ENCODE results near the gene SNX15.

Gene SNX15

DNA sequence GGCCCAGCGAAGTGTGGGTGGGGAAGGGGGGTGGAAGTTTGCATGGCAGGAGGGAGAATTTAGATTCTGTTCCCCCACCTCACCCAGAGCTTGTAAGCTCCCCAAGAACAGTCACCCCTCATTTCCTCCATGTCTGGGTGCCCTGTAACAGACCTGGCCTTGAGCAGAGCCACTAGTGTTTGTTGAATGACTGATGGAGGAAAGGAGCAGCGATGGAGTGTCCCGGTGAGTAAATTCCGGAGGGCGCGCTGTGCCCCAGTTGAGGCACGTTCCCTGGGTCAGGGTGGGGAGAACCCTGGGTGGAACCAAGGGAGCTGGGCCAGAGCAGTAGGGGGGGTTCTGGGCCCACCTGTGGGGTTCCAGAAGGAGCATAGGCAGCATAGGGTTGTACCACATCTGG is 30.3 kb downstream of the SNX15 start:
- TF ChIP-seq RAD21 (IDR thresholded peaks at IDR 0.05; ENCODE audit: low read depth) (no peak), FOXM1 (IDR thresholded peaks at IDR 0.05; ENCODE audit: borderline replicate concordance, low read depth) (no peak), YY1 (IDR thresholded peaks at IDR 0.05; ENCODE audit: low read depth) (no peak), EP300 (IDR thresholded peaks at IDR 0.05; ENCODE audit: borderline replicate concordance) (no peak), CREB1 (IDR thresholded peaks at IDR 0.05; ENCODE audit: low read depth) (no peak), CEBPB (IDR thresholded peaks at IDR 0.05) (no peak), ZBTB7A (IDR thresholded peaks at IDR 0.05; ENCODE audit: low read depth) (no peak), EGR1 (IDR thresholded peaks at IDR 0.05) (no peak), TAF1 (IDR thresholded peaks at IDR 0.05; ENCODE audit: low read depth) (no peak), TCF12 (IDR thresholded peaks at IDR 0.05; ENCODE audit: low read depth) (no peak), TEAD4 (IDR thresholded peaks at IDR 0.05) (no peak)
- TF ChIP-seq, protein P1, sequence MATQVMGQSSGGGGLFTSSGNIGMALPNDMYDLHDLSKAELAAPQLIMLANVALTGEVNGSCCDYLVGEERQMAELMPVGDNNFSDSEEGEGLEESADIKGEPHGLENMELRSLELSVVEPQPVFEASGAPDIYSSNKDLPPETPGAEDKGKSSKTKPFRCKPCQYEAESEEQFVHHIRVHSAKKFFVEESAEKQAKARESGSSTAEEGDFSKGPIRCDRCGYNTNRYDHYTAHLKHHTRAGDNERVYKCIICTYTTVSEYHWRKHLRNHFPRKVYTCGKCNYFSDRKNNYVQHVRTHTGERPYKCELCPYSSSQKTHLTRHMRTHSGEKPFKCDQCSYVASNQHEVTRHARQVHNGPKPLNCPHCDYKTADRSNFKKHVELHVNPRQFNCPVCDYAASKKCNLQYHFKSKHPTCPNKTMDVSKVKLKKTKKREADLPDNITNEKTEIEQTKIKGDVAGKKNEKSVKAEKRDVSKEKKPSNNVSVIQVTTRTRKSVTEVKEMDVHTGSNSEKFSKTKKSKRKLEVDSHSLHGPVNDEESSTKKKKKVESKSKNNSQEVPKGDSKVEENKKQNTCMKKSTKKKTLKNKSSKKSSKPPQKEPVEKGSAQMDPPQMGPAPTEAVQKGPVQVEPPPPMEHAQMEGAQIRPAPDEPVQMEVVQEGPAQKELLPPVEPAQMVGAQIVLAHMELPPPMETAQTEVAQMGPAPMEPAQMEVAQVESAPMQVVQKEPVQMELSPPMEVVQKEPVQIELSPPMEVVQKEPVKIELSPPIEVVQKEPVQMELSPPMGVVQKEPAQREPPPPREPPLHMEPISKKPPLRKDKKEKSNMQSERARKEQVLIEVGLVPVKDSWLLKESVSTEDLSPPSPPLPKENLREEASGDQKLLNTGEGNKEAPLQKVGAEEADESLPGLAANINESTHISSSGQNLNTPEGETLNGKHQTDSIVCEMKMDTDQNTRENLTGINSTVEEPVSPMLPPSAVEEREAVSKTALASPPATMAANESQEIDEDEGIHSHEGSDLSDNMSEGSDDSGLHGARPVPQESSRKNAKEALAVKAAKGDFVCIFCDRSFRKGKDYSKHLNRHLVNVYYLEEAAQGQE (IDR thresholded peaks at IDR 0.05; ENCODE audit: low read depth) = no peak
- TF ChIP-seq, protein P2, sequence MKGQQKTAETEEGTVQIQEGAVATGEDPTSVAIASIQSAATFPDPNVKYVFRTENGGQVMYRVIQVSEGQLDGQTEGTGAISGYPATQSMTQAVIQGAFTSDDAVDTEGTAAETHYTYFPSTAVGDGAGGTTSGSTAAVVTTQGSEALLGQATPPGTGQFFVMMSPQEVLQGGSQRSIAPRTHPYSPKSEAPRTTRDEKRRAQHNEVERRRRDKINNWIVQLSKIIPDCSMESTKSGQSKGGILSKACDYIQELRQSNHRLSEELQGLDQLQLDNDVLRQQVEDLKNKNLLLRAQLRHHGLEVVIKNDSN (IDR thresholded peaks at IDR 0.05) = no peak
- TF ChIP-seq, protein P3, sequence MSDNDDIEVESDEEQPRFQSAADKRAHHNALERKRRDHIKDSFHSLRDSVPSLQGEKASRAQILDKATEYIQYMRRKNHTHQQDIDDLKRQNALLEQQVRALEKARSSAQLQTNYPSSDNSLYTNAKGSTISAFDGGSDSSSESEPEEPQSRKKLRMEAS (IDR thresholded peaks at IDR 0.05) = no peak

DNA sequence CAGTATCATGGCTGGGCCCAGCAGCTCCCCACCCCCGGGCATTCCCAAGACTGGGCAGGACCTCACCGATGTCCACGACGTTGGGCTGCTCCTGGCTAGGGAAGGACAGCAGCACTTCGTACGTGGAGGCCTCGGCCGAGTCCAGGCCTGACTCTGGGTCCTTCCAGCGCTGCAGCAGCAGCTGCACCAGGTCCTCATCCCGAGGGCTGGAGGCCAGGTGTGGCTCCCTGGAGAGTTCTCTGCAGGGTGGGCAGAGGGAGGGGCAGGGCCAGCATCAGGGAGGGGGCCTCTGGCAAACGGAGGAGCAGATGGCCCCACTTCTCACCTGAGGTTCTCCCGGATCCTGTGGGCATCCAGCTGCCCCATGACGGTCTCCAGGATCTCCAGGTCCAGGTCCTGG is 30.8 kb downstream of the SNX15 start:
- TF ChIP-seq, protein P2 (IDR thresholded peaks at IDR 0.05) = no peak
- TF ChIP-seq TAF1 (IDR thresholded peaks at IDR 0.05; ENCODE audit: low read depth) = no peak

DNA sequence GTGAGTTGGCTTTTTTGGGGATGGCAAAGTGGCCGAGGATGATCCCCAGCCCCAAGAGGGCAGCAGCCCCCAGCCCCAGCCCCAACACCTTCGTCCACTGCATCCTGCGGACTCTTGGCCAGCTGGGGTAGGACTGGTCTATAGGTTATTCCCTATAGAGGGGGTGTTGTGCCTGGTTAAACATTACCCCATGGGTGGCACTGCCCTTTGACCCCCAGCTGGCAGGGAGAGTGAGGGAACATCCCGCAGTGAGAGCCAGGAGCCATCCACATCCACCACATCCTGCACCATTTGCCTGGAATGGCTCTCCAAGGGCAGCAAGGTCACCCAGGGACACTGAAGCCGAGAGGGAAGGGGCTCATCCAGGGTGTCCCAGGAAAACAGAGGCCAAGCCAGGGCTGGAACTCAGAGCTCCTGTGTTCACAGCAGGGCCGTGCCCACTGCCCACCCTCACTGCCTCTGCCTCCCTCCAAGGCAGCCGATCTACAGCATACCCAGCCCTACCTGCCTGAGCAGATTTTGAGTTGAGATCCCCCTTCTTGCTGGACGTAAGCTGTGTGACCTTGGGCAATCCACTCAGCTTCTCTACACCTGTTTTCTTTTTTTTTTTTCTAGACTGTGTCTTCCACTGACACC is 31.3 kb downstream of the SNX15 start, which contains the start of gene NAALADL1:
Gene NAALADL1, minus strand, starts transcription at position 135 of the 636 bp plus-strand sequence. Its CDS starts 32 bp downstream, at position 103.
- TF ChIP-seq, protein P1 (IDR thresholded peaks at IDR 0.05; ENCODE audit: low read depth) = no peak
- no peak for TF ChIP-seq NFIC (IDR thresholded peaks at IDR 0.05)
- TF ChIP-seq RAD21 (IDR thresholded peaks at IDR 0.05; ENCODE audit: low read depth) = no peak
- TF ChIP-seq ZBTB7A (IDR thresholded peaks at IDR 0.05; ENCODE audit: low read depth) = no peak
- TF ChIP-seq CREB1 (IDR thresholded peaks at IDR 0.05; ENCODE audit: low read depth) = no peak
- TF ChIP-seq, protein P2 (IDR thresholded peaks at IDR 0.05) = no peak
- no peak for TF ChIP-seq TEAD4 (IDR thresholded peaks at IDR 0.05)
- TF ChIP-seq TCF12 (IDR thresholded peaks at IDR 0.05; ENCODE audit: low read depth) = no peak
- no peak for TF ChIP-seq YY1 (IDR thresholded peaks at IDR 0.05; ENCODE audit: low read depth)
- no peak for TF ChIP-seq EGR1 (IDR thresholded peaks at IDR 0.05)
- no peak for TF ChIP-seq CEBPB (IDR thresholded peaks at IDR 0.05)

DNA sequence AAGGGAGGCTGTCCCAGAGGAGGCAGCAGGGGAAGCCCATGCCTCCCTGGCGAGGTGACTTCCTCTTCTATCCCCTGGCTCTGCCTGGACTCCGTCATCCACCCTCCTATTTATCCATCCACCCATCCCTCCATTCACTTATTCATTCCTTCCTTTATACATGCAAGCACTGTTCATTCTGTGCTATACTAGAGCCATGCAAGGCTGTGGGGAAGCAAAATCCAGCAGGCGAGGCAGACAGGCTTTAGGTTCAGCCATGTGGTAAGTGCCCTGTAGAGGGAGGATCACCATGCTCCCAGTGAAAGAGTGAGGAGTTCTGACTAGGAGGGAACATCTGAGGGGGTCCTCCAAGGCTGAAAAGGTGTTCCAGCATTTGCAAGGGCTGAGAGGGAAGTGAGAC is 32.3 kb downstream of the SNX15 start:
- no peak for TF ChIP-seq TEAD4 (IDR thresholded peaks at IDR 0.05)
- no peak for TF ChIP-seq EGR1 (IDR thresholded peaks at IDR 0.05)
- TF ChIP-seq CEBPB (IDR thresholded peaks at IDR 0.05) = no peak

DNA sequence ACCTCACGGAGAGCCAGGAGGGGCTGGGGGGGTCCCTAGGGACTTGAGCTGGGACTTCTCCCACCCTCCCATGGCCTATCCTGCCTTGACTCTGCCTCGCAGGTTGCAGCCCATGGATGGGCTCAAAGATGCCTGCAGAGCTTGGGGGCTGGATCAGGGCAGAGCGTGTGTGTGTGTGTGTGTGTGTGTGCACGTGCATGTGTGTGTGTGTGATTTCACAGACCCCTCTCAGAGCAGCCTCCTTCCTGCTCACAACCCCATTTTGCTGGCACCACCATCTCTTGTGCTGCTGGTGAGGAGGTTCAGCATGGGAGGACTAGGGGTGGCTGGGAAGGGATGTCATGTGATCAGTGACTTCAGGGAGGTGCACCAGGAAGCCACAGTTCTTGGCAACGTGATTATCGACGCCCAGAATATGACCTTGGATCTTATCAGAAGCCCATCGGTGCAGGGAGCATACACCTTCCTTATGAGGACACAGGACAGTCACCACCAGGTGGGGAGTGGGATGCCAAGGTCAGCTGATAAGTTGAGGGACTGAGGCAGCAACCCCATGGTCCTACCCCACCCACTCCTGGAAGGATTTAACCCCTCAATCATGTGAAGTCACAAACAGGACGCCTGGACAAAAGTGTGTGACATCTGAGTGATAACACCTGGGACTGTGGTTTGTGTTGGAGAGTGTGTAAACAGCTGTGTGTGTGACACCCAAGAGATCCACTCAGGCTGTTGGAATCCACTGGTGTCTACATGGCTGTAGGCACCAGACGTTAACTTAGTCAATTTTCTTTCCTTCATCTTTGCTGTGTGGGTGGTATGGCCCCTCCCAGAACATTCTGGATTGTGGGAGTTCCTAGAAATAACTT is 33.0 kb downstream of the SNX15 start:
- TF ChIP-seq, protein P2 (IDR thresholded peaks at IDR 0.05) = 0 out of 2 replicates have a peak, but pooled peaks have one; percentile 32
- no peak for TF ChIP-seq TEAD4 (IDR thresholded peaks at IDR 0.05)
